ENCODE results near the gene BET1L. TPM values are rescaled to one million over a fixed set of nuclear protein-coding genes. Genes with fewer than 3 reads are reported as not detected.
A peak's percentile ranks its signal among the peaks of the same experiment; 100 is the strongest.

Gene BET1L
- total and polyA plus RNA-seq, 10 of the 15 experiments (the other 5 are each of a cell fraction or from before 2014, with no cell fraction given): 6.7 to 55.4 (median 39.7) TPM

GRCh38 chr11:203056-203944, 3.9 kb downstream of the BET1L start:
- RAD21 ChIA-PET (ENCODE audit: unreplicated experiment): no interaction called here
- Histone ChIP-seq H3K4me3 (no peak overlapping the region), H3K4me1 (ENCODE audit: control insufficient read depth, insufficient read depth, low read length) (peaks cover 12% of the 10 kb centered on the region), H3K4me2 (ENCODE audit: control insufficient read depth, insufficient read depth) (no peak overlapping the region), H2AFZ (ENCODE audit: control insufficient read depth, low read depth, low read length) (no peak overlapping the region), H3K27me3 (replicated peaks in 1 of 2; ENCODE audit: control insufficient read depth in 2 of 2, insufficient read depth in 2 of 2, low read length in 1 of 2) (no peaks in the 10 kb centered on the region), H3K9ac (ENCODE audit: control insufficient read depth, insufficient read depth, low read length) (no peak overlapping the region), H4K20me1 (ENCODE audit: control insufficient read depth, insufficient read depth) (peaks cover 11% of the 10 kb centered on the region), H3K27ac (ENCODE audit: control insufficient read depth, insufficient read depth) (no peak overlapping the region), H3K79me2 (ENCODE audit: control insufficient read depth, insufficient read depth, low read length) (peaks cover 32% of the 10 kb centered on the region), H3K36me3 (ENCODE audit: control insufficient read depth in 2 of 2, insufficient read depth in 2 of 2, low read length in 1 of 2) (peaks cover 4 to 21% of the 10 kb centered on the region in 2 experiments), H3K9me3 (replicated peaks; ENCODE audit: control insufficient read depth, insufficient read depth, low read length) (no peaks in the 10 kb centered on the region)
- intact Hi-C loops (cut with micrococcal nuclease; ENCODE audit: unreplicated experiment): loop anchor here (10.0 kb wide), 1 partner anchor 242 kb away; the partner anchor contains the start of gene ANO9
- SMC1A ChIA-PET (ENCODE audit: uncharacterized antibody, unreplicated experiment): no interaction called here
- ATAC-seq (no peak), DNase-seq (ENCODE audit: low read depth, low spot score) (no peak), FAIRE-seq (no peak)
- in situ Hi-C loops (cut with MboI): loop anchor here (10.0 kb wide), 1 partner anchor 162 kb away; the partner anchor contains the start of gene B4GALNT4
- BruUV-seq (replicated peaks): no TSS peak
- 78% methylated on average over 7 of the region's 7 CpGs for WGBS (ENCODE audit: insufficient coverage, insufficient replicate concordance, low lambda C conversion rate, missing lambda C conversion rate)
- POLR2A ChIA-PET: interaction anchor here (1.2 to 2.2 kb wide), 2 partner anchors 13 to 34 kb away, joined by 3 to 6 read pairs; no protein-coding TSS in a partner anchor
- TF ChIP-seq YBX1 (IDR thresholded peaks at IDR 0.05): no peak
- TF ChIP-seq POLR2A (IDR thresholded peaks at IDR 0.05; ENCODE audit: low read depth, low read length): peak; percentile 39; the same call in 1 of the 2 replicates
- CTCF ChIA-PET: interaction anchor here (1.3 kb wide), 1 partner anchor 54 kb away, joined by 3 read pairs; no protein-coding TSS in a partner anchor

DNA sequence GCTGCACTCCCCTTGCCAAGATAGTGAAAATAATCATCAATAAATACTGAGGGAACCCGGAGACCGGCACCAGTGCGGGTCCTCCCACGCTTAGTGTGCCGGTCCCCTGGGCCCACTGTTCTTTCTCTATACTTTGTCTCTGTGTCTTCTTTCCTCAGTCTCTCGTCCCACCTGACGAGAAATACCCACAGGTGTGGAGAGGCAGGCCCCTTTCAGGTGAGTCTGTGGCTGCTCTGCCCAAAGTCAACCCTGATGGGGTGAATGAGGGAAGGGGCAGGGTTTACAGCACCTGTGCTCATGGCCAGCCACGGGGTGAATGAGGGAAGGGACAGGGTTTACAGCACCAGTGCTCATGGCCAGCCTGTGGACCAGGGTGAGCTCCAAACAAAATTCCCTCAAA, 4.7 kb downstream of the BET1L start:
- WGBS (ENCODE audit: insufficient coverage, insufficient replicate concordance, low lambda C conversion rate, missing lambda C conversion rate): 68% methylated on average over 8 of the region's 8 CpGs

More for the DNA sequence above, 4.7 kb downstream of the BET1L start:
- CTCF ChIA-PET: interaction anchor here (0.6 kb wide), 1 partner anchor 61 kb away, joined by 3 read pairs; no protein-coding TSS in a partner anchor
- no peak overlapping the region for H3K4me3 ChIP-seq
- no peaks in the 10 kb centered on the region for H3K9me3 ChIP-seq (replicated peaks; ENCODE audit: control insufficient read depth, insufficient read depth, low read length)
- no peak overlapping the region for H3K27ac ChIP-seq (ENCODE audit: control insufficient read depth, insufficient read depth)
- H3K9ac ChIP-seq (ENCODE audit: control insufficient read depth, insufficient read depth, low read length): no peak overlapping the region
- DNase-seq (ENCODE audit: low read depth, low spot score) (no peak), ATAC-seq (no peak), FAIRE-seq (no peak)
- RAD21 ChIA-PET (ENCODE audit: unreplicated experiment): no interaction called here
- H3K79me2 ChIP-seq (ENCODE audit: control insufficient read depth, insufficient read depth, low read length): peaks cover 27% of the 10 kb centered on the region
- POLR2A ChIA-PET: no interaction called here
- H3K36me3 ChIP-seq (ENCODE audit: control insufficient read depth in 2 of 2, insufficient read depth in 2 of 2, low read length in 1 of 2): peaks cover 4 to 21% of the 10 kb centered on the region in 2 experiments
- H4K20me1 ChIP-seq (ENCODE audit: control insufficient read depth, insufficient read depth): peaks cover 11% of the 10 kb centered on the region
- no peaks in the 10 kb centered on the region for H3K27me3 ChIP-seq (replicated peaks in 1 of 2; ENCODE audit: control insufficient read depth in 2 of 2, insufficient read depth in 2 of 2, low read length in 1 of 2)
- in situ Hi-C loops (cut with MboI) (loop anchor here (10.0 kb wide), 1 partner anchor 162 kb away; the partner anchor contains the start of gene B4GALNT4), intact Hi-C loops (cut with micrococcal nuclease; ENCODE audit: unreplicated experiment) (loop anchor here (10.0 kb wide), 1 partner anchor 242 kb away; the partner anchor contains the start of gene ANO9)
- H2AFZ ChIP-seq (ENCODE audit: control insufficient read depth, low read depth, low read length): no peak overlapping the region
- no peak for TF ChIP-seq BMI1 (IDR thresholded peaks at IDR 0.05; ENCODE audit: borderline replicate concordance)
- TF ChIP-seq, protein P1, sequence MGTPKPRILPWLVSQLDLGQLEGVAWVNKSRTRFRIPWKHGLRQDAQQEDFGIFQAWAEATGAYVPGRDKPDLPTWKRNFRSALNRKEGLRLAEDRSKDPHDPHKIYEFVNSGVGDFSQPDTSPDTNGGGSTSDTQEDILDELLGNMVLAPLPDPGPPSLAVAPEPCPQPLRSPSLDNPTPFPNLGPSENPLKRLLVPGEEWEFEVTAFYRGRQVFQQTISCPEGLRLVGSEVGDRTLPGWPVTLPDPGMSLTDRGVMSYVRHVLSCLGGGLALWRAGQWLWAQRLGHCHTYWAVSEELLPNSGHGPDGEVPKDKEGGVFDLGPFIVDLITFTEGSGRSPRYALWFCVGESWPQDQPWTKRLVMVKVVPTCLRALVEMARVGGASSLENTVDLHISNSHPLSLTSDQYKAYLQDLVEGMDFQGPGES (IDR thresholded peaks at IDR 0.05): no peak
- no peak for TF ChIP-seq GABPA (IDR thresholded peaks at IDR 0.05; ENCODE audit: low read depth)
- no peak for TF ChIP-seq FOXM1 (IDR thresholded peaks at IDR 0.05; ENCODE audit: low read depth, low read length)
- no peak for TF ChIP-seq RAD21 (IDR thresholded peaks at IDR 0.05; ENCODE audit: insufficient read depth, low read depth, low read length)
- no peak for TF ChIP-seq MLLT1 (IDR thresholded peaks at IDR 0.05)
- TF ChIP-seq NR2C1 (IDR thresholded peaks at IDR 0.05): no peak
- no peak for TF ChIP-seq ZZZ3 (IDR thresholded peaks at IDR 0.05; ENCODE audit: control insufficient read depth, insufficient read length, low read depth)
- TF ChIP-seq GATAD2B (conservative IDR thresholded peaks at IDR 0.05; ENCODE audit: low read depth): no peak
- no peak for TF ChIP-seq SMAD1 (IDR thresholded peaks at IDR 0.05; ENCODE audit: low read depth, partially characterized antibody)
- TF ChIP-seq HDGF (IDR thresholded peaks at IDR 0.05): no peak
- TF ChIP-seq POLR2AphosphoS2 (IDR thresholded peaks at IDR 0.05; ENCODE audit: low read depth, low read length): no peak
- no TSS peak for BruUV-seq (replicated peaks)
- H3K4me2 ChIP-seq (ENCODE audit: control insufficient read depth, insufficient read depth): no peak overlapping the region
- SMC1A ChIA-PET (ENCODE audit: uncharacterized antibody, unreplicated experiment): no interaction called here
- H3K4me1 ChIP-seq (ENCODE audit: control insufficient read depth, insufficient read depth, low read length): peaks cover 12% of the 10 kb centered on the region

All from GM12878 (cell line).